ENCODE measurements around the gene SLC10A6.

DNA sequence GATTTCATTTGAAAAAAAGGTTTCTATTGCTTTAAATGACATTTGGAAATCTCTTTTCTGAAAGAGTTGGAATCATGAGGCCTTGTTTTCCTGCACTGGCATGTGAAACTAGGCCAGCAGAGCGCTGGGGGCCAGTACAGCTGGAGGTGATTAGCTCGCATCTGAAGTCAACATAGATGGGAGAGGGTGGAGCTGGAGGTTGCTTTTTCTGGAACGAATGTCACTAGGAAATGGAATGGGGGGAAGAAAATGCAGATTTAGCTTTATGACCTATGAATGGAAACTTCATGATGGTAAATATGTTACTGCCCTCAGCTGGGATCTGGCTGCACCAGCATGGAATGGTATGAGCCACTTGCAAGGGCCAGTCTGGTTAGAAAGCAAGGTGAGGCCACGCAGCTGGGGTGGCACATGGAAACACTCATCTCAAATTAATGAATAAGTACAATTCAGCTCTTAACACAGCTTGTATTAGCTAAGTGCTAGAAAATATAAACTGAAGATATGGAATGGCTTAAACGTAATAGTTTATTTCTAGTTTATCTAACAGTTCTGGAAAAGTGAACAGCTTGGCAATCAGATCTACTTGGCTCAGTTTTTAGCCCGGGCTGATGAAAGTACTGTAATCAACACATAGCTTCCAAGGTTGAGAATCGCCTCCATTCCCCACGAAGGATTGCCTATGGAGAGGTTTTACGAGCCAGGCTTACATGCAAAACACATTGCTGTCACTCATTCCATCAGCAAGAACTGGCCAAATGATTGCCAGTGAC, 32.5 kb downstream of the SLC10A6 start:
- no peak for TF ChIP-seq POLR2A (IDR thresholded peaks at IDR 0.05)
- TF ChIP-seq, protein P1, sequence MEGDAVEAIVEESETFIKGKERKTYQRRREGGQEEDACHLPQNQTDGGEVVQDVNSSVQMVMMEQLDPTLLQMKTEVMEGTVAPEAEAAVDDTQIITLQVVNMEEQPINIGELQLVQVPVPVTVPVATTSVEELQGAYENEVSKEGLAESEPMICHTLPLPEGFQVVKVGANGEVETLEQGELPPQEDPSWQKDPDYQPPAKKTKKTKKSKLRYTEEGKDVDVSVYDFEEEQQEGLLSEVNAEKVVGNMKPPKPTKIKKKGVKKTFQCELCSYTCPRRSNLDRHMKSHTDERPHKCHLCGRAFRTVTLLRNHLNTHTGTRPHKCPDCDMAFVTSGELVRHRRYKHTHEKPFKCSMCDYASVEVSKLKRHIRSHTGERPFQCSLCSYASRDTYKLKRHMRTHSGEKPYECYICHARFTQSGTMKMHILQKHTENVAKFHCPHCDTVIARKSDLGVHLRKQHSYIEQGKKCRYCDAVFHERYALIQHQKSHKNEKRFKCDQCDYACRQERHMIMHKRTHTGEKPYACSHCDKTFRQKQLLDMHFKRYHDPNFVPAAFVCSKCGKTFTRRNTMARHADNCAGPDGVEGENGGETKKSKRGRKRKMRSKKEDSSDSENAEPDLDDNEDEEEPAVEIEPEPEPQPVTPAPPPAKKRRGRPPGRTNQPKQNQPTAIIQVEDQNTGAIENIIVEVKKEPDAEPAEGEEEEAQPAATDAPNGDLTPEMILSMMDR (IDR thresholded peaks at IDR 0.05), result no peak

All from adrenal gland (tissue), 5 donors.